Erythroblast (primary cell): ENCODE results near the gene ENPP5.

ENCODE experiments used
- GATA1 ChIP-seq: IDR thresholded peaks from 2 replicates; pipeline ENCODE4 v1.6.1; 2011; ENCODE audit warnings: low read depth, mild to moderate bottlenecking, control low read depth, low read length, moderate library complexity
- POLR2A ChIP-seq: IDR thresholded peaks from 2 replicates; pipeline ENCODE4 v1.6.1; 2011; ENCODE audit warnings: mild to moderate bottlenecking, low read length

DNA sequence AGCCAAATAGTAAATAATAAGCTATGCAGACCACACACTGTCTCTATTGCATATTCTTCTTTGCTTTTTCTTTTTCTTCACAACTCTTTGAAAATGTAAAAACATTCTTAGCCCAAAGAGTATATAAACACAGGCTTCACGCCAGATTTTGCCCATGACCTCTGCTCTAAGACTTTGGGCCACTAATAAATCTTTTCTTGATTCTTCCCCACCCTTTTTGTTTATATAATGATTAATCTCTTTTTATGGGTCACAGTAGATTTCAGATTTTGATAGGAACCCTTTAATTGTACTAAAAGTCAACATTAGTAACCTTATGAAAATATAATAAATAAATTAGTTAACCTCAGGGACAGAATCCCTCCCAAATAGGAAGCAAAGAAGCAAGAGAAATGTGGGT lies 15.8 kb upstream of the ENPP5 start:
- no peak for TF ChIP-seq POLR2A
- TF ChIP-seq GATA1, result no peak
